CD8-positive, alpha-beta memory T cell (primary cell): ENCODE data around the gene NAXD. TPM values are rescaled to one million over a fixed set of nuclear protein-coding genes. Genes with fewer than 3 reads are reported as not detected.
"Not testable (repeated sequence)": the region's sequence is repeated elsewhere in the genome, so short reads cannot be mapped to it uniquely, and the experiment has no call there.

Experiments used
- CTCF ChIA-PET: fragments of 350-600 bp; sonication (Branson Sonifier 250); formaldehyde crosslinking; loops from one replicate; lab custom pipeline; 2021; ENCODE audit warnings: antibody characterized with exemption; lab: Charles Lee
- POLR2A ChIA-PET: fragments of 350-600 bp; sonication (Branson Sonifier 250); formaldehyde crosslinking; loops from one replicate; lab custom pipeline; 2021; ENCODE audit warnings: antibody characterized with exemption; lab: Charles Lee
- DNase-seq, 5 donors: peaks; one replicate each; pipeline versions ENCODE4 v3.0.0 to v3.0.0-alpha.2; 2020 to 2022; ENCODE audit warnings: mixed read lengths in 1 of 5
- H3K27ac ChIP-seq: one replicate; pipeline ENCODE4 v1.7.0; 2013; ENCODE audit warnings: low read depth, mild to moderate bottlenecking, low read length, moderate library complexity
- H3K27me3 ChIP-seq: 2 replicates; pipeline ENCODE4 v1.7.0; 2013; ENCODE audit warnings: low read length, mild to moderate bottlenecking; ENCODE audit not compliant: insufficient read depth, poor library complexity, severe bottlenecking
- H3K36me3 ChIP-seq: 2 replicates; pipeline ENCODE4 v1.7.0; 2013; ENCODE audit warnings: mild to moderate bottlenecking, low read length, moderate library complexity; ENCODE audit not compliant: insufficient read depth
- H3K4me1 ChIP-seq: 2 replicates; pipeline ENCODE4 v1.7.0; 2013; ENCODE audit warnings: mild to moderate bottlenecking, low read length, moderate library complexity; ENCODE audit not compliant: insufficient read depth
- H3K4me3 ChIP-seq: 2 replicates; pipeline ENCODE4 v1.7.0; 2013; ENCODE audit warnings: mild to moderate bottlenecking, low read length
- H3K9me3 ChIP-seq: 2 replicates; pipeline ENCODE4 v1.7.0; 2013; ENCODE audit warnings: mild to moderate bottlenecking, low read length
- H3K27ac Mint-ChIP-seq, 8 donors: one replicate each; pipeline ENCODE4 v1.8.0; 2020 to 2021; ENCODE audit warnings: mixed read lengths in 8 of 8, mild to moderate bottlenecking in 6 of 8, inconsistent platforms in 3 of 8, moderate library complexity in 3 of 8
- H3K27me3 Mint-ChIP-seq, 2 donors: one replicate each; pipeline ENCODE4 v1.8.0; 2020 to 2021; ENCODE audit warnings: mixed read lengths in 2 of 2, mild to moderate bottlenecking in 1 of 2, moderate library complexity in 1 of 2
- H3K36me3 Mint-ChIP-seq, 3 donors: one replicate each; pipeline ENCODE4 v1.8.0; 2020 to 2021; ENCODE audit warnings: mixed read lengths in 3 of 3, inconsistent platforms in 1 of 3, mild to moderate bottlenecking in 1 of 3
- H3K4me1 Mint-ChIP-seq, 3 donors: one replicate each; pipeline ENCODE4 v1.8.0; 2020 to 2021; ENCODE audit warnings: mixed read lengths in 3 of 3, inconsistent platforms in 1 of 3, mild to moderate bottlenecking in 1 of 3
- H3K4me3 Mint-ChIP-seq, 7 donors: one replicate each; pipeline ENCODE4 v1.8.0; 2020 to 2021; ENCODE audit warnings: mixed read lengths in 7 of 7, mild to moderate bottlenecking in 6 of 7, moderate library complexity in 4 of 7, inconsistent platforms in 2 of 7
- H3K9me3 Mint-ChIP-seq, 5 donors: one replicate each; pipeline ENCODE4 v1.8.0; 2020 to 2022; ENCODE audit warnings: mixed read lengths in 5 of 5, mild to moderate bottlenecking in 3 of 5, moderate library complexity in 2 of 5, inconsistent platforms in 1 of 5
- polyA plus RNA-seq: library from polyadenylated mRNA; unstranded; fragments of 300-500 nt; fragmentation: Illumina TruSeq; gene quantifications from one replicate; pipeline ENCODE4 v1.2.3, GENCODE V29; 2021
- total RNA-seq, 2 experiments: library from RNA; stranded (reverse); gene quantifications; one replicate each; pipeline ENCODE4 v1.2.3, GENCODE V29; 2021

NAXD gene
- total and polyA plus RNA-seq, 3 experiments from 2014 or later = 17.0 to 20.7 (median 19.9) TPM

DNA sequence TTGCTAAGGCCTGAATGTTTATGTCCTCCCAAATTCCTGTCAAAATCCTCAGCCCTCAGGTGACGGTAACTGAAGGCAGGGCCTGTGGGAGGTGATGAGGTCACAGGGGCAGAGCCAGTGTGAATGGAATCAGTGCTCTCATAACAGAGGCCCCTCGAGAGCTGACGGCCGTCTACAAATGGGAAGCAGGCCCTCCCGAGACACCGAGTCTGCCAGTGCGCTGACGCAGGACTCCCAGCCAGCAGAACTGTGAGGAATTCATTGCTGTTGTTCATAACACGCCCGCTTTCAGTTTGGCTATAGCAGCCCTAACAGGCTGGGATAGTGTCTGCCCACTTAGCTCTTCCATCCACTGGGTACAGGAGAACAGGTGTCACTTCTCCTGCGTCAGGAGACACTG lies 49.3 kb downstream of the NAXD start:
- Histone ChIP-seq H3K9me3 (no peaks in the 10 kb centered on the region), H3K27me3 (no peaks in the 10 kb centered on the region), H3K36me3 (peaks cover 23% of the 10 kb centered on the region), H3K27ac (no peak overlapping the region), H3K4me3 (no peak overlapping the region), H3K4me1 (no peaks in the 10 kb centered on the region)
- Mint-ChIP-seq H3K4me3 (no peak overlapping the region), H3K36me3 (peaks cover 16 to 90% (median 30%) of the 10 kb centered on the region in 3 donors), H3K27me3 (no peaks in the 10 kb centered on the region), H3K27ac (no peak overlapping the region), H3K9me3 (no peaks in the 10 kb centered on the region), H3K4me1 (peaks cover 0 to 6% (median 6%) of the 10 kb centered on the region in 3 donors)
- no peak for DNase-seq
- ChIA-PET CTCF (no interaction called here), POLR2A (no interaction called here)

DNA sequence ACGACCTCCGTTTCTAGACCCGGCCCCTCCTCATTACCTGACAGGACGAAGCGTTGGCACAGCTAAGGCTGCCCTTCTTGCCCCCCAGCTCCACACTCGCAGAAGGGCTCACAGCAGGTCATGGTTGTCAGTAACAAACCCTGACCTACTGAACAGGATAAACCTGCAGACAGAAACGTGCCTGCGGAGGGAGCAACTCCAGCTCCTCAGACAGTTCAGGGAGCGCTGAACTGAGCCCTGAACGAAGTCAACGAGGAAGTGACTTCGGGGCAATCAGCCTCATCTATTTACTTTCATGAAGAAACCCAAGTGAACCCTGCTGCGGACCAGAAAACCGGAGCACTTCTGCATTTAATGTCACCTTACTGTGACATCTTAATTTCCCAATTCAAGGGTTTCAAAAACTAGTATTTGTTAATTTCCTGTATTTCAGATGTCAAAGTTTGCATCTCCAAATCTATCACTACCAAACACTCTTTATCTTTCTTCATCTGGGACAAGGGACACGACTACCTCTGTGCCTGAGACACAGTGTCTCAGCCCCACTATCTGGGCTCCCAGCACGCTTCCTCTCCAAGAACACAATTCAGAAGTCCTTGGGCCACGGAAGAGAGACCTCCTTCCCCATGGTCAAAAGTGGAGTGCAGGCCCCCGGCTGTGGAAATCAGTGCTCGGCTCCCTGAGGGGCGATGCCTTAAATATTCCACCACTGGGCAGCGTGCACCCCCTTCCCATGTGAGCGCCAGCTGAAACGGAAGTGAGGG lies 50.3 kb downstream of the NAXD start:
- CTCF ChIA-PET = no interaction called here
- H3K4me1 Mint-ChIP-seq = peaks cover under 1 to 2% (median under 1%) of the 10 kb centered on the region in 3 donors
- no peak overlapping the region for H3K27ac ChIP-seq
- POLR2A ChIA-PET = no interaction called here
- H3K4me3 ChIP-seq = no peak overlapping the region
- DNase-seq = no peak
- no peaks in the 10 kb centered on the region for H3K27me3 ChIP-seq
- no peak overlapping the region for H3K4me3 Mint-ChIP-seq
- no peaks in the 10 kb centered on the region for H3K27me3 Mint-ChIP-seq
- no peaks in the 10 kb centered on the region for H3K9me3 ChIP-seq
- H3K36me3 ChIP-seq = peaks cover 23% of the 10 kb centered on the region
- peaks cover 10 to 93% (median 31%) of the 10 kb centered on the region in 3 donors for H3K36me3 Mint-ChIP-seq
- H3K4me1 ChIP-seq = no peaks in the 10 kb centered on the region
- H3K27ac Mint-ChIP-seq = peak overlapping the region in 2 of 8 donors; percentile 11 to 61
- H3K9me3 Mint-ChIP-seq = no peaks in the 10 kb centered on the region

DNA sequence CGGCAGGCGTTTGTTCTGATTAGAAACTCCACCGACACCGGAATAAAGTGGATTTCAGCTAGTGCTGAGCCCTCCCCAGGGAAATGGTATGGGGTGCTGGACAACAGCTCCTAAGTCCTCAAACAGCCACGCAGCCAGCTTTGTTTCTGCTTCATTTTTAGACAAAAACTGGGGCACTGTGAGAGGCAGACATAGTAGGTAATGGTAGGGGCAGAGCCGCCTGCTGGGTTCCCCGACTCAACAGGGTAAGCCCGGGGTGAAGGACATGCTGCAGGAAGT lies 50.8 kb downstream of the NAXD start:
- POLR2A ChIA-PET = no interaction called here
- H3K9me3 ChIP-seq = no peaks in the 10 kb centered on the region
- peaks cover 5 to 7% (median 5%) of the 10 kb centered on the region in 3 donors for H3K4me1 Mint-ChIP-seq
- no peaks in the 10 kb centered on the region for H3K9me3 Mint-ChIP-seq
- no peak overlapping the region for H3K4me3 Mint-ChIP-seq
- H3K4me3 ChIP-seq = no peak overlapping the region
- no peak overlapping the region for H3K27ac Mint-ChIP-seq
- no peak overlapping the region for H3K27ac ChIP-seq
- CTCF ChIA-PET = no interaction called here
- H3K27me3 Mint-ChIP-seq = no peaks in the 10 kb centered on the region
- H3K27me3 ChIP-seq = no peaks in the 10 kb centered on the region
- DNase-seq = no peak
- no peaks in the 10 kb centered on the region for H3K4me1 ChIP-seq
- H3K36me3 Mint-ChIP-seq = peaks cover 10 to 94% (median 35%) of the 10 kb centered on the region in 3 donors
- H3K36me3 ChIP-seq = peaks cover 23% of the 10 kb centered on the region

DNA sequence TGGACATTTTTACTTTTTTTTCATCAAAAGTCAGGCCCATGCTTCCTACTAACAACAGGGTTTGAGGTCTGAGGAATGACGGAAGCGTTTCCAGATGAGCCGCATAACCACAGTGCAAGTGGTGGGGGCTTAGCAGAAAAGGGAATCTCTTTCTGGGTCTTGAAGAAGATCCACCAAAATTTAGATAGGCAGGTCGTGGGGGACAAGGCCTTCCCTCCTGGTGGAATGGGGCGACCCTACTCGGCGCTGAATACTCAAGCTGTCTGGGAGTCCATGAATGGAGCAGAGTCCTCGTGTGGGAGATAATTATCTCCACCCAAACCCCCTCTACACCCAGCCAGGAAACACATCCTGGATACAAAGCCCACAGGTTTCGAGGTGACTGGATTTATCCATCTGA lies 53.7 kb downstream of the NAXD start:
- Histone ChIP-seq H3K27me3 (no peaks in the 10 kb centered on the region), H3K36me3 (peaks cover 8% of the 10 kb centered on the region), H3K4me1 (no peaks in the 10 kb centered on the region), H3K4me3 (no peak overlapping the region), H3K9me3 (no peaks in the 10 kb centered on the region), H3K27ac (no peak overlapping the region)
- Mint-ChIP-seq H3K4me3 (no peak overlapping the region), H3K9me3 (no peaks in the 10 kb centered on the region), H3K36me3 (peaks cover 5 to 84% (median 24%) of the 10 kb centered on the region in 3 donors), H3K4me1 (peaks cover 17 to 27% (median 24%) of the 10 kb centered on the region in 3 donors), H3K27me3 (no peaks in the 10 kb centered on the region), H3K27ac (no peak overlapping the region)
- ChIA-PET POLR2A (no interaction called here), CTCF (no interaction called here)
- no peak for DNase-seq

DNA sequence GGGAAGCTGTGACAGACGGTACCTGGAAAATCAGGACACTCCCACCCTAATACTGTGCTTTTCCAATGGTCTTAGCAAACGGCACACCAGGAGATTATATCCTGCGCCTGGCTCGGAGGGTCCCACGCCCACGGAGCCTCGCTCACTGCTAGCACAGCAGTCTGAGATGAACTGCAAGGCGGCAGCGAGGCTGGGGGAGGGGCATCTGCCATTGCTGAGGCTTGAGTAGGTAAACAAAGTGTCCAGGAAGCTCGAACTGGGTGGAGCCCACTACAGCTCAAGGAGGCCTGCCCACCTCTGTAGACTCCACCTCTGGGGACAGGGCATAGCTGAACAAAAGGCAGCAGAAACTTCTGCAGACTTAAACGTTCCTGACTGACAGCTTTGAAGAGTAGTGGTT lies 54.5 kb downstream of the NAXD start:
- H3K36me3 ChIP-seq, H3K27ac ChIP-seq, H3K4me3 Mint-ChIP-seq, H3K4me3 ChIP-seq, DNase-seq, H3K27me3 ChIP-seq, POLR2A ChIA-PET, H3K9me3 ChIP-seq, H3K27me3 Mint-ChIP-seq, H3K9me3 Mint-ChIP-seq, CTCF ChIA-PET, H3K4me1 ChIP-seq: not testable (repeated sequence)
- Mint-ChIP-seq H3K36me3 (peaks cover 11 to 83% (median 26%) of the 10 kb centered on the region in 3 donors), H3K4me1 (peaks cover 17 to 28% (median 27%) of the 10 kb centered on the region in 3 donors), H3K27ac (peak overlapping the region in 1 of 8 donors; percentile 88)

DNA sequence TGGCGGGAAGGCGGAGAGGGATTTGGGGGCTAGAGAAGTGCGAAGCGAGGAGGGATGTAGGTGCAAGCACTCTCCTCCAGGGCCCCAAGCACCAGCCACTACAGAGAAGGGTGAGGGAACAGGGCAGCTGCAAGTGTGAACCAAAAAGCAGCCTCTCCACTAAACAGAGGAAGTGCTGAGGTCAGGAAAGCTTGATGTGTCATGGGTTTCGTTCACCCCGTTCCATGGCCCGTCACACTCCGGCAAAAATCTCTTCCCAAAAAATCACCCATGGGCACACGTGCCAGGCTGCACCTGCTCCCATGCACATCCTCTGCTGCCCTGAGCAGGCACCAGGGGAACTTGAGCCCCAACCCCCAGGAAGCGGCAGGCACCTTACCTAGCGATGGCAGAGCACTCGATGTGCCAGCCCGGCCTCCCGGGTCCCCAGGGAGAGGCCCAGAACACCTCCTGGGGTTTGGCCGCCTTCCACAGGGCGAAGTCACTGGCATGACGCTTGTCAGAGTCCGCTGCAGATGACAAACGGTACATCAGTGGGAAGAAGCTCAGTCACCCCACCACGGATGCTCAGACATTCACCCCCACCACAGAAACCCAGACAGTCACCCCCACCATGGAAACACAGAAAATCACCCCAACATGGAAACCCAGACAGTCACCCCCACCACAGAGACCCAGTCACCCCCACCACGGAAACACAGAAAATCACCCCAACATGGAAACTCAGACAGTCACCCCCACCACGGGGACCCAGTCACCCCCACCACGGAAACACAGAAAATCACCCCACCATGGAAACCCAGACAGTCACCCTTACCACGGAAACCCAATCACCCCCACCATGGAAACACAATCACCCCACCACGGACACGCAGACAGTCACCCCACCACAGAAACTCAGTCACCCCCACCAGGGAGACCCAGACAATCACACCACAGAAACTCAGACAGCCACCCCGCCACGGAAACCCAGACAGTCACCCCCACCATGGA lies 61.5 kb downstream of the NAXD start:
- no peak overlapping the region for H3K27ac ChIP-seq
- no peaks in the 10 kb centered on the region for H3K27me3 ChIP-seq
- Mint-ChIP-seq H3K27me3 (no peaks in the 10 kb centered on the region), H3K4me3 (peak overlapping the region in 2 of 7 donors; percentile 37 to 69), H3K27ac (peak overlapping the region in 5 of 8 donors; percentile 12 to 88 (median 70)), H3K4me1 (peaks cover 14 to 36% (median 22%) of the 10 kb centered on the region in 3 donors), H3K36me3 (peaks cover 24 to 70% (median 31%) of the 10 kb centered on the region in 3 donors), H3K9me3 (no peaks in the 10 kb centered on the region)
- peak in 2 of 5 donors; percentile 13 to 54 for DNase-seq
- H3K4me1 ChIP-seq = no peaks in the 10 kb centered on the region
- no peaks in the 10 kb centered on the region for H3K9me3 ChIP-seq
- ChIA-PET CTCF (no interaction called here), POLR2A (no interaction called here)
- no peak overlapping the region for H3K4me3 ChIP-seq
- H3K36me3 ChIP-seq = peaks cover 5% of the 10 kb centered on the region

DNA sequence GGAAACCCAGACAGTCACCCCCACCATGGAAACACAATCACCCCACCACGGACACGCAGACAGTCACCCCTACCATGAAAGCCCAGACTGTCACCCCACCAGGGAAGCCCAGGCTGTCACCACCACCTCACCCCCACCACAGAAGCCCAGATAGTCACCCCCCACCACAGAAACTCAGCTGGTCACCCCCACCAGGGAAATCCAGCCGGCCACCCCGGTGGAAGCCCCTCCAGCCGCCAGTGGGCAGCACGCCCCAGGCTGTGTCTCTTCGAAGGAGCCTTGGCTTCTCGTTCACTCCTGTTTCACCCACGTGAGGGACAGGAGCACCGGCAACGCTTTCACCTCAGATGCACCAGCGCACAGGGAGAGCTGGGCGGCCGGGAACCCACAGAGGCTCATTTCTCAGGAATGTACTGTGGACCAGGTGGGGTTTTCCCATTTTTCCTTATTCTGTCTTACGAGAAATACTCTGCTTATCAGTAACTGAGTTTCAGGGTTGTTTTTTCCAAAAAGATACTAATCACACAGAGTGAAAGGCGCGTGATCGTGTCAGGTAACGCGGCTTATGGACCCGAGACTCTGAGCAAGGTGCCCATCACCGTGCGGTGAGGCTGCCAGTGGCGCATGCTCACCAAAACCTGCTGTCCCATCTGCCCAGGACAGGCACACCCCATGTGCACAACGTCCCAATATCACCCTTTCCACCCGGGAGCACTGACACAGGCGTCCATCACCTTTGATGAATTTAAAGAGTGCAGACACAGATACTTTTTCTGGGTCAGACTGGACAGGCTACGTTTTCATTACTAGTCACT lies 62.6 kb downstream of the NAXD start:
- Histone ChIP-seq H3K4me3 (no peak overlapping the region), H3K36me3 (peaks cover 5% of the 10 kb centered on the region), H3K27me3 (no peaks in the 10 kb centered on the region), H3K9me3 (no peaks in the 10 kb centered on the region), H3K4me1 (no peaks in the 10 kb centered on the region), H3K27ac (no peak overlapping the region)
- ChIA-PET CTCF (no interaction called here), POLR2A (interaction anchor here (0.5 kb wide), 1 partner anchor 54 kb away, joined by 3 read pairs; no protein-coding TSS in a partner anchor)
- no peak overlapping the region for H3K4me3 Mint-ChIP-seq
- H3K4me1 Mint-ChIP-seq = peaks cover 3 to 26% (median 14%) of the 10 kb centered on the region in 3 donors
- H3K36me3 Mint-ChIP-seq = peaks cover 24 to 71% (median 29%) of the 10 kb centered on the region in 3 donors
- DNase-seq = no peak
- peak overlapping the region in 2 of 8 donors; percentile 22 to 44 for H3K27ac Mint-ChIP-seq
- no peaks in the 10 kb centered on the region for H3K27me3 Mint-ChIP-seq
- H3K9me3 Mint-ChIP-seq = no peaks in the 10 kb centered on the region
